Effector CD8-positive, alpha-beta T cell (primary cell): ENCODE measurements around the gene ARHGAP11A.

Experiments
- DNase-seq: peaks from one replicate; lab custom pipeline; 2025; lab: John Stamatoyannopoulos, UW

ARHGAP11A gene

GRCh38 chr15:32657198-32657883 lies 42.0 kb downstream of the ARHGAP11A start:
- no peak for DNase-seq

- DNase-seq = no peak
Measured at GRCh38 chr15:32657941-32658340, 42.6 kb downstream of the ARHGAP11A start.

GRCh38 chr15:32659340-32660155 lies 44.2 kb downstream of the ARHGAP11A start:
- no peak for DNase-seq

GRCh38 chr15:32663671-32664070 lies 48.4 kb downstream of the ARHGAP11A start:
- no peak for DNase-seq

DNA sequence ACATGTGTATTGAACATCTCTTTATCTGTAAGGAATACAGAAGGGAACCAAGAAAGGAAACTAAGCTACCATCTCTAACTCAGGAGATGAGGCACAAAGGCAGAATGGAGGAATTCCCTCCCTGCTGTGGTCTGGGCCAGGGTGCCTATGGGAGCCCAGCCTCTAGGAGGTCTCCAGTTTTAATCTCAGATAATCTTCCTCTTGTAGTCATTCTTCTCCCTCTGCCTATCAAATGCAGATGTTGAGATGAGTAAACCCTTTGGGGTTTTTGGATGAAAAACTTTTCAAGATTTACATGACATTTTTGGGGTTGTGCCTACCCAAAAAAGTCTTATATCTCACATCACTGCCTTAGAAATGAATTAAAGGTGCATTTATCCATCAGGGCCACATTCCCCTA lies 49.5 kb downstream of the ARHGAP11A start:
- no peak for DNase-seq

DNA sequence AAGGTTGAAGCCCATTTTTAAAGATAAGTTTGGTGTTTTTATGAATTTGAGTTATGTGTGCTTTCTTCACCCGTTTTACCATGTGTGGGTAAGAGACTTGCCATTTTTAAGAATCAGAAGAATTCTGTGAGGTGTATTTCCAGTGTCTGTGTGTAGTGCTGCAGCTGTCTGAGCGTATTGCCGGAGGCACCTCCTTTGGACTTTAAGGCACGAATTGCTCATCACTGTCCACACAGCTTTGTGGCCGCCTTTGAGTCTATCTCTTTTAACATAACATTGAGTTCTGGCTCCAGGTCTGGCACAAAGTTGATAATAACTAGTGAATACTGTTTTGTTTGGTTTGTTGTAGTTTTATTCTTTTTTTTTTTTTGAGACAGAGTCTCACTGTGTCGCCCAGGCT lies 52.0 kb downstream of the ARHGAP11A start:
- no peak for DNase-seq

- no peak for DNase-seq
Measured at GRCh38 chr15:32668942-32669341, 53.6 kb downstream of the ARHGAP11A start.

- DNase-seq = no peak
Measured at GRCh38 chr15:32669896-32670611, 54.8 kb downstream of the ARHGAP11A start.

GRCh38 chr15:32670623-32671022 lies 55.3 kb downstream of the ARHGAP11A start:
- no peak for DNase-seq

DNA sequence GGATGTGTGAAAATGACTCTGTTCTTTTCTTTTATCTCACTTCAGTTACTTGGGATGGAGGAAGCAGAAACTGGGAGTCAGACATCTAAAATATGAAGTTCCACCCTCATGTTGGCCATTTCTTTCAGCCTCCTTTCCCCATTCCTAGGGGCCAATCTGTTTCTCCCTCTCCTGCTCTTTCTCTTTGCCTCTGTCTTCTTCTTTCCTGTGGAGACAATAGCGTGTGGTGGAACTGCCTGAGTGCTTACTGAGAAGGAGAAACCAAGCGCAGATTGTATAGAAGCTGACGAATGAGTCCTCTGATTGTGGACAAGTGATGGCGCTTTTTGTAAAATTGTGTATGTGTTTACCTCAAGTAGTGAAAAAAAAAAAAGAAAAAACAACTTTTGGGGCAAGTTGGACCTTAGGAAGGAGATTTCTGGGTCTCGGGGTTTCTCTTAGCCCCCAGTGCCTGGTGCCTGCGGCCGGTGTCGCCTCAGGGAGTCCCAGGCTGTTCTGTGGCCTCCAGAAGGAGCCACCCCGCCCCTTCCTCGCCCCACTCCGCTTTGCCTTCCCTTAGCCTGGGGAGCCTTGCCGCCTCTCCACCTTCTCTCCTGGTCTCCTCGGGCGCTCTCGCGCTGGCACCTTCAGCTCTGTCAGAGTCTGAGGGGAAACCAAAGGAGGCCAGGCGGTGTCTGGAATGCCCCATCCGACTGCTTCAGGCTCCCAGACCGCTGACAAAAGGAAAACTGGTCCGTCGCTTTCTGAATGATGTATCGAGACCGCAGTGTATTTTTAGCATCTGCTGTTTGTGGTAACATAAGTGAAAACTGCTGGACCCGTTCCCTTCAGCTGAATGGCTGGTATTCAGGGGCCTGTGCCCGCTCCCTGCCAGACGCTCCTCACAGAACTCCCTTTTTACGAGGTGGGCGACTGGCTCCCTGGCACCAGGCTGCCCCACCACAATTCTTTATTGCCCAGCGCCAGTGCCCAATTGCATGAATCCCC lies 56.3 kb downstream of the ARHGAP11A start:
- no peak for DNase-seq

- DNase-seq = no peak
Measured at GRCh38 chr15:32674681-32675080, 59.4 kb downstream of the ARHGAP11A start.

DNA sequence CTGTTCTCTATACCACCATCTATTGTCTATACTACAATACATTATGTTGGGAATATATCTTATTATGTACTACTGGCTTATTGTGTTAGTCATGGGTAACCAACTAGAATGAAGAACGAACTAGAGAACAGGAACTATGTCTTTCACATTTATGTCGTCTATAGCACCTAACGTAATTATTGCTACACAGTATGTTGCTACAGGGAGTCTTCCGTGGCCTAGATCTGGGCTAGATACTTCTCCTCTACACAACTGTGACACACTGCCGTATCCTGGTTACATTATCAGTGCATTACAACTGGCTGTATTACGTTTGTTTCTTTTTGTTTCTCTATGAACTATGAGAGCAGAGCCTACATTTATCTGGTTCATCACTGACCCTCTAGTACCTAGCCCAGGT lies 60.2 kb downstream of the ARHGAP11A start:
- no peak for DNase-seq

- no peak for DNase-seq
Measured at GRCh38 chr15:32676169-32676568, 60.9 kb downstream of the ARHGAP11A start.

DNA sequence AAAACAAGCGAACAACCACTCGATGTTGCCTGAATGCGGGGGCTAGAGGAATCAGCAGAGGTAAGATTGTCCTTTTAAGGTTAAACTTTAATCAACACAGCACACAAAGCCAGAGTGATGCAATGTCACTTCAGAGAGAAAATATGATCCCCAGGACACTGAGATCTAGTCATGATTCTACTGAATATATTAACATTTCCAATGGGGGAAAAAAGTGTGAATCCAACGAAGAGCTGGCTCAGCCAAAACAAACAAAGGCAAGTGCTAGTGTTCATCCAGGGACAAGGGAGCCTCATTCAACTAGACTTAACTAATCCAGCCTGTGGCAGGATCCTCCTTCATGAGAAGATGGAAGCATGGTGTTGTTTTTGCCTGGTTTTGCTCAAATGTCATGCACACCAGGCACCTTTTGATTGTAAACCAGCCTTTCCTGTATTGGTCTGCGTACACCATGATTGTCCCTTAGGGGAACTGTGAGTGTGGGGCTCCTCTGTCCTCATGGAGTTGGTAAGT lies 62.0 kb downstream of the ARHGAP11A start:
- no peak for DNase-seq

GRCh38 chr15:32679298-32679690 lies 64.0 kb downstream of the ARHGAP11A start:
- DNase-seq = no peak

DNA sequence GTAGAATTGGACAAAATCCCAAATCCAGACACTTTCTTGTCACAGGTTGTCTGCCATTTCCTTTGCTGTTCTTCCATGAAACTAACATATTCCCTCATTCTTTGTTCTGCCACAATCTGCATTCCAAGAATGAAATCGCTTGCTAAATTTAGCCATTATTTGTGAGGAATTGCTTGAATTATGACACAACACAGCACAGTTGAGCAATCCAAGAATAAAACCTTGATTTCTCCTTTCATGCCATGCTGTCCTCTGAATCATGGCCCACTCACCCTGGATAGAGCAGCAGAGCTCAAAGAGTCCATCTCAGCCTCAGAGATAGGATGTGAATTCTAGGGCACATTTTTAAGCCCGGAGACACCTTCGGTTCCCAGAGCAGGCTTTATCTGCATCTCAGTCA lies 67.3 kb downstream of the ARHGAP11A start:
- no peak for DNase-seq

- DNase-seq = no peak
Measured at GRCh38 chr15:32682977-32683630, 67.8 kb downstream of the ARHGAP11A start.

DNA sequence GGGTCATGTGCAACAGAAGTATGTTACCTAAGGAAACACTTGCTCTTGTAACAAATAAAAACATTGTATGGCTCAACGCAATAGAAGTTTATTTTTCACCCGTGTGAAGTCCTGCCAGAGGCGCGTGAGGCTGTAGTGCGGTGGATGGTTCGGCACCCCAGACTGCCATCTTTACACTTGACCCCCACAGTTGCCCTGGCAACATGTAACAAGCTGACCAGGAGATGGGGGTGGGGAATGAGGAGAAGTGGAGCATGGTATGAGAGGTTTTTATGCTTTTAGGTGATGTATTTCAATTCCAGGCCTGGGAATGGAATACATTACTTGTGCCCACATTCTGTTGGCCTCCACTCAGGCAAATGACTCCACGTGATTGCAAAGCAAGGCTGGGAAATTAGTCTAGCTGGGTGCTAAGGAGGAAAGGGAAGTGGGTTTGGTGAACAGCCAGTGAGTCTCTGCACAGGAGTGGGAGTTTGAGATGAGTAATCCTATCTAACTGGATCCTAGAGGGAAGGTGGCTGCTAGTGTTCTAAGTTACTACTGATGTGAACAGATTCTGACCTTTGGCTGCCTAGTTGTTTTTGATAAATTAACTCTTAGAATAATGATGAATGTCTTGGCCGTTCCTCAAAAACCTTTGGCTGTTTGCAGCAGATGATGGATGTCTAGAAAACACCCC lies 68.7 kb downstream of the ARHGAP11A start:
- DNase-seq = no peak

DNA sequence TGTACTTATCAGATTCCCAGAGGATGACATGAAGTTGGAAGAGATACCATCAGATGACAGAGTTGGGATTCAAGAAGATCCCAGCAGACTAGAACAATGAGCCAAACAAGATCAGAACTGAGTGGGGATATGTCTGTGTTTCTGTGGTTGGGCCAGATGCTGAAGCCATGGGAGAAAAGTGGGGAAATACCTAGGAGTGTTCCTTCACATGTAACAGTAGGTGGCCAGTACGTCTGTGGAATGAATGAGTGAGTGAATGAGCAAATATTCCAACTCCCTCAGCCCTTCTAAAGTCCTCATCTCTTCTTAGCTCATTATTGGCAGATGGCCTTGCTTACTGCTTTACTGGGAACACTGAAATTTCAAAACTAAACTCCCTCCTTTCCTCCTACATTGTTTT lies 70.3 kb downstream of the ARHGAP11A start:
- no peak for DNase-seq

GRCh38 chr15:32687556-32687955 lies 72.3 kb downstream of the ARHGAP11A start:
- DNase-seq = no peak
